KMS-11 (cell line): ENCODE data around the gene RALGPS1.

ENCODE experiments used
- H2AFZ ChIP-seq: fragments of 200-600 bp; sonication (generic); 2 replicates; pipeline ENCODE4 v1.6.1; 2016; ENCODE audit warnings: antibody characterized with exemption, mixed run types, low read depth
- H3K27ac ChIP-seq: fragments of 200-600 bp; sonication (generic); 2 replicates; pipeline ENCODE4 v1.6.1; 2016; ENCODE audit warnings: mild to moderate bottlenecking, mixed run types
- H3K27me3 ChIP-seq: fragments of 200-600 bp; sonication (generic); 2 replicates; pipeline ENCODE4 v1.6.1; 2017; ENCODE audit warnings: mild to moderate bottlenecking, low read depth, mixed run types, moderate library complexity; ENCODE audit not compliant: insufficient read depth
- H3K36me3 ChIP-seq: fragments of 200-600 bp; sonication (generic); 2 replicates; pipeline ENCODE4 v1.6.1; 2017; ENCODE audit warnings: mild to moderate bottlenecking, mixed run types; ENCODE audit not compliant: insufficient read depth
- H3K4me1 ChIP-seq: fragments of 200-600 bp; sonication (generic); 2 replicates; pipeline ENCODE4 v1.6.1; 2016; ENCODE audit warnings: mild to moderate bottlenecking, low read depth, mixed run types; ENCODE audit not compliant: poor library complexity, severe bottlenecking
- H3K4me2 ChIP-seq: fragments of 200-600 bp; sonication (generic); 2 replicates; pipeline ENCODE4 v1.7.0; 2016; ENCODE audit warnings: mild to moderate bottlenecking, mixed run types
- H3K4me3 ChIP-seq: fragments of 200-600 bp; sonication (generic); IDR thresholded peaks from 2 replicates; pipeline ENCODE4 v1.6.1; 2017; ENCODE audit warnings: low read depth, low read length, mixed read lengths; ENCODE audit not compliant: insufficient read depth
- H3K79me2 ChIP-seq: fragments of 200-600 bp; sonication (generic); 2 replicates; pipeline ENCODE4 v1.6.1; 2016; ENCODE audit warnings: low read depth, mixed run types; ENCODE audit not compliant: insufficient read depth
- H3K9ac ChIP-seq: fragments of 200-600 bp; sonication (generic); 2 replicates; pipeline ENCODE4 v1.6.1; 2016; ENCODE audit warnings: mild to moderate bottlenecking, mixed run types
- H4K20me1 ChIP-seq: fragments of 200-600 bp; sonication (generic); 2 replicates; pipeline ENCODE4 v1.6.1; 2016; ENCODE audit warnings: mild to moderate bottlenecking, mixed run types; ENCODE audit not compliant: insufficient read depth
- CTCF ChIP-seq: fragments of 200-600 bp; sonication (generic); conservative IDR thresholded peaks from 2 replicates; pipeline ENCODE4 v1.6.1; 2017; ENCODE audit warnings: low read depth, mild to moderate bottlenecking, antibody characterized with exemption, low read length, moderate library complexity, mixed read lengths

Gene RALGPS1

GRCh38 chr9:127241354-127241753 lies 326.8 kb downstream of the RALGPS1 start:
- Histone ChIP-seq H3K4me1 (peaks cover 5% of the 10 kb centered on the region), H3K36me3 (no peaks in the 10 kb centered on the region), H4K20me1 (no peaks in the 10 kb centered on the region), H3K4me2 (no peak overlapping the region), H3K27ac (no peak overlapping the region), H2AFZ (no peak overlapping the region), H3K9ac (no peak overlapping the region), H3K27me3 (no peaks in the 10 kb centered on the region), H3K79me2 (no peaks in the 10 kb centered on the region), H3K4me3 (no peak overlapping the region)
- no peak for TF ChIP-seq CTCF

- H3K27ac ChIP-seq: no peak overlapping the region
- H3K4me3 ChIP-seq: no peak overlapping the region
These were observed 330.3 kb downstream of the RALGPS1 start for GRCh38 chr9:127244609-127245601.

GRCh38 chr9:127245637-127246164 lies 331.1 kb downstream of the RALGPS1 start:
- H3K79me2 ChIP-seq: no peaks in the 10 kb centered on the region
- H3K4me2 ChIP-seq: peak overlapping the region; percentile 83
- peak overlapping the region; percentile 27; the same call in 1 of the 2 replicates for H3K9ac ChIP-seq
- H3K36me3 ChIP-seq: no peaks in the 10 kb centered on the region
- no peaks in the 10 kb centered on the region for H4K20me1 ChIP-seq
- no peak overlapping the region for H3K27ac ChIP-seq
- H2AFZ ChIP-seq: peak overlapping the region; percentile 75
- TF ChIP-seq CTCF: no peak
- H3K4me3 ChIP-seq: no peak overlapping the region
- H3K4me1 ChIP-seq: peaks cover 5% of the 10 kb centered on the region
- H3K27me3 ChIP-seq: no peaks in the 10 kb centered on the region

More at GRCh38 chr9:127244609-127245601, 330.3 kb downstream of the RALGPS1 start:
- peak overlapping the region; percentile 83 for H3K4me2 ChIP-seq
- no peaks in the 10 kb centered on the region for H3K36me3 ChIP-seq
- H3K79me2 ChIP-seq: no peaks in the 10 kb centered on the region
- peak overlapping the region; percentile 27; the same call in 1 of the 2 replicates for H3K9ac ChIP-seq
- no peaks in the 10 kb centered on the region for H3K27me3 ChIP-seq
- TF ChIP-seq CTCF: no peak
- H3K4me1 ChIP-seq: peaks cover 5% of the 10 kb centered on the region
- peak overlapping the region; percentile 75 for H2AFZ ChIP-seq
- no peaks in the 10 kb centered on the region for H4K20me1 ChIP-seq

- no peaks in the 10 kb centered on the region for H3K27me3 ChIP-seq
- no peak overlapping the region for H3K4me3 ChIP-seq
- H3K27ac ChIP-seq: no peak overlapping the region
- no peak overlapping the region for H3K4me2 ChIP-seq
- no peak overlapping the region for H3K9ac ChIP-seq
- peaks cover 5% of the 10 kb centered on the region for H3K4me1 ChIP-seq
- TF ChIP-seq CTCF: no peak
- H3K36me3 ChIP-seq: no peaks in the 10 kb centered on the region
- no peak overlapping the region for H2AFZ ChIP-seq
- H3K79me2 ChIP-seq: no peaks in the 10 kb centered on the region
- no peaks in the 10 kb centered on the region for H4K20me1 ChIP-seq
These were observed 333.7 kb downstream of the RALGPS1 start for GRCh38 chr9:127248241-127248640.
